Hindlimb muscle (tissue), 1 donor: ENCODE results near the gene KRTAP3-2. TPM values are rescaled to one million over a fixed set of nuclear protein-coding genes. Genes with fewer than 3 reads are reported as not detected.
A peak's percentile ranks its signal among the peaks of the same experiment; 100 is the strongest.

Experiments used
- DNase-seq: peaks from one replicate; pipeline ENCODE4 v3.0.0-alpha.2; 2013
- polyA plus RNA-seq: library from polyadenylated mRNA; unstranded; fragments of 120-200 nt; gene quantifications from one replicate; pipeline ENCODE4 v1.2.1, GENCODE V29; 2013; ENCODE audit not compliant: insufficient read length

Gene KRTAP3-2
- polyA plus RNA-seq, 1 donor, result 0.28 TPM

DNA sequence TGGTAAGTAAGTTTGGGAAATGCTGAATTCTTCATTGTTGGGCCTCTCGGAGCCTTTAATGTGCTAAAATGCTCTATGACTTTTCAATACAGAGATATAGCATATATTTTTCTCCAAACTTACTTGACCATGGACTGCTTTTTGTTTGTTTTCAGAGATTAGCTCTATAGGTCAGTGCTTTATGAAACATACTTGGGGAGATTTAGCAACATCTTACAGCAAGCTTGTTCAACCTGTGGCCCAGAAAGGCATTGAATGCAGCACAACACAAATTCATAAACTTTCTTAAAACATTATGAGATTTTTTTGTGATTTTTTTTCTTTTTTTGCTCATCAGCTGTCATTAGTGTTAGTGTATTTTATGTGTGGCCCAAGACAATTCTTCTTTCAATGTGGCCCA, 10.2 kb upstream of the KRTAP3-2 start:
- DNase-seq, result no peak

DNA sequence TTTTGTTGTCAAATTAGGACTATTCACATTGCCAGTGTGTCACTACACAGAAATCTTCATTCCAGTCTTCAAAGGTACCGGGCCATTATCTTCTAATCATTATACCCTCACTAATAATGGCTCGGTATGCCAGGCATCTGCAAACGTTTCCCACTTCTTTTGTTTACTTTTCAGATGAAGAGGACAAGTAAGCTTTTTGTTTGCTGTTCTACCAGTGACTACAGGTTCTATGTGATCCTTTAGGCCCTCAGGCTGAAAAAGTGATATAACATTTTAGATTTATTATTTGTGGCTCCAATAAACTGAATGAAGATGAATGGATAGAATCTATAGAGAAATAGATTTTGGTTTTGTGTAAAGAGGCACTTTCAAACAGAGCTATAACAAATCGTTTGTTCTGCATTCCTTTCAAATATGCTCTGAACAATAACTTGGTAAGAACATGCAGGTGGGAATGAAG, 9.6 kb upstream of the KRTAP3-2 start:
- no peak for DNase-seq

DNA sequence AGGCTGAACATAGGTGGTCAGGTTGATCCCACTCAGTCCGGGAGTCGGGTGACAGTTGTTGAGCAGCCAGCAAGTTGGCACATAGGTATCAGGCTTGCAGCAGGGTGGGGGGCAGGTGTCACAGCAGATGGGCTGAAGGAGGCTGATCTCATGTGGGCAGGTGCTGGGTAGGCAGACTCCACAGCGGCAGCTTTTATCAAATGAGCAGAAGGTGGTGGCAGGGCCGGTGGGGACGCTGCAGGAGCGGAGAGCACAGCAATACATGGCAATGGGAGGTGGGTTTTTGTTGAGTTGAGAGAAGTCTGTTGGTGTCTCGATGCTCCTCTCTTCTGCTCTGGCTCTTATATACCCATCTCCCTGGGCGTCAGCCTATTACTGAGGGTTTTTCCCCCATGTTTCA, 9.1 kb upstream of the KRTAP3-2 start, which contains the start of gene KRTAP3-1:
Gene KRTAP3-1, minus strand, starts transcription at position 318 of the 400 bp plus-strand sequence. Its CDS starts 54 bp downstream, at position 264.
- DNase-seq, result no peak

DNA sequence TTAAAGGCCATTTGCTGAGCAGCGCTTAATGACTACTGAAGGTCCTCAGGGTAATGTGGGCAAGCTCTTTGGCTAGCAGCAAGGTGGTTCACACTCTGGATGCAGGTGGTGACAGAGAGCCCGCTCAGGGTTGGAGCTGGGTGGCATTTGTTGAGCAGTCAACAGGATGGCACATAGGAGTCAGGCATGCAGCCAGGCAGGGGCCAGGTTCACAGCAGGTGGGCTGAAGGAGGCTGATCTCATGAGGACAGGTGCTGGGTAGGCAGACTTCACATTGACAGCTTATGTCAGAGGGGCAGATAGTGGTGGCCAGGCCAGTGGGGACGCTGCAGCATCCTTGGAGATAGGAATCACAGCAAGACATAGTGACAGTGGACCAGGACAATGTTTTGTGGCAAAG, 4.7 kb upstream of the KRTAP3-2 start:
- no peak for DNase-seq

DNA sequence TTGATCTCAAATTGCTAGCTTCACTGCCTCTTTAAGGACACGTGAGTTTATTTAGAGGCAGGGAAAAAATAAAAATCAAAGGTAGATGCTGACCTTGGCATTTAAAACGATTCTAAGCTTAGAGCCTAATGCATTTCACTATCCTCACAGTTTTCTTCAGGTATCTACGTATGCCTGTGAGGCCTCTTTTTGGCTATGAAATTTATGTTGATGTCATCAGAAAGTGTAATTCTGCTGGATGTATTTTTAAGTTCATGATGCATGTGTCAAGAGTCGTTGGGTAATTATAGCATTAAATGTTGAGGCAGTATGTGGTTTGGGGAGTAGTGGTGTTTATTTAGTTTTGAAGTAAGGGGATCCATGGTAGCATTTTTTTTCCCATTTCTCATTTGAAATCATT, 4.2 kb upstream of the KRTAP3-2 start:
- no peak for DNase-seq

DNA sequence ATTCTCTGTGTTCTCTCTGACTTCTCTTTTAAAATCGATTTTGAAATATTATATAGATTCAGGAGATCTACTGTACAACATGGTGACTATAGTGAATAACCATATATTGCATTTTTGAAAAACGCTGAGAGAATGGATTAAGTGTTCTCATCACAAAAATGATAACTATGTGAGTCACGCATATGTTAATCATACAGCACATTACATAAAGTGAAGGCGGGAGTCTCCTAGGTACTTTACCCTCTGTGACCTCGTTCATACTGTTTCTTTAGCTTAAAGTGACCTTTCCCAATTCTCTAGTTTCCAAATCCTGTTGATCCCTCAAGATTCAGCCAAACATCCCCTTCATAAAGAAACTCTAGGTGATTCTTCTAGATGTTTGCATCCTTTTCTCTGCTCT, 3.1 kb upstream of the KRTAP3-2 start:
- no peak for DNase-seq

DNA sequence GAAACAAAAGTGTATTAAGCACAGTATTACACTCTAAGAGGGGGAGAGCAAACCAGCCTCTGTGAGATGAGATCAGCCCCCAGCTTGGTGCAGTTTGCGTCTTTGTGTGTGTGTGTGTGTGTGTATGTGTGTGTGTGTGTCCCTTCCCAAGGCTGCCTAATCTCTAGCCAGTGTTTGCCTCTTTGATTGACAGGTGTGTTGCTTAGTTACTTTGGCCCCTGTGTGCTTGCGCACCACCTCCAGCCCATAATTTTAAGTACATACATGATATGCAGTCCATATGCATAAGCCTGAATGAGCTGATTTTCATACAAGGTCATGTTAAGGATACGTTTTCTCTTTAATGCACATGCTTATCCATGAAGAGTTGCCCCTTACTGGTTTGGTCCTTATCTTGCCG, 2.1 kb upstream of the KRTAP3-2 start:
- DNase-seq, result no peak

DNA sequence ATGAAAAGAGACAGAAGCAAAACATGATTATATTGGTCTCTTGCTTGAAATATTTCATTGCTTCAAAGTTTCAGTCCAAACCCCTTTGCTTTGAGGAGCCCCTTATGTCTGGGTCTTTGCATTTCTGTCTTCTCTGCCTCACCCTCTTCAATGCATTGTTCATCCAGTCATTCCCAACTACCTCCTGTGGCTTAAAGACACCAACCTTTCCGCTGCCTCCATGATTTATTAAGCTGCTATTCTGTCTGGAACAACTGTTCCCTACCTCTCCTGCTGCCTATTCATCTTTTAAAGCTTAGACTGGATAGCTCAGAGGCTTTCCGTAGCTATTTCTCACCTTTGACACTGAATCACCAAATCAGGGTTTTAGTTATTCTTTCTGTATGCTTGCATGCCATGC, 2.3 kb downstream of the KRTAP3-2 start:
- DNase-seq, result no peak

DNA sequence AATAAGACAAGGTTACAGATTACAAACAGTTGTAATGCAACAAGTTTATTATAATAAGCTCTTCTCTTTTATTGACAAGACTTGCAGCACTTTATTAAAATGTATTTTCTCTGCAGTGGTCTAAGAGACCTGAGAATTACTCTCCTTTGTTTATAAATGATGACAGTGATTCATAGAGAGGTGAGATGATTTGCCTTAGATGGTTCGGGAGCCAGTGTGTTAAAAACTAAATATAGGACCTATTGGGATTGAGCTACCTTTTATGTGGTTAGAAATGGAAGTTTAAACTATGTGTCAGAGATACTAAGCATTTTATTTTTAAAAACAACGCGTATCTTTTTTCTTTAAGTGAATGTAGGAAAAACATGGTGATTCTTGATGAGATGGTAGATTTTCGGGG, 2.9 kb downstream of the KRTAP3-2 start:
- DNase-seq, result no peak

DNA sequence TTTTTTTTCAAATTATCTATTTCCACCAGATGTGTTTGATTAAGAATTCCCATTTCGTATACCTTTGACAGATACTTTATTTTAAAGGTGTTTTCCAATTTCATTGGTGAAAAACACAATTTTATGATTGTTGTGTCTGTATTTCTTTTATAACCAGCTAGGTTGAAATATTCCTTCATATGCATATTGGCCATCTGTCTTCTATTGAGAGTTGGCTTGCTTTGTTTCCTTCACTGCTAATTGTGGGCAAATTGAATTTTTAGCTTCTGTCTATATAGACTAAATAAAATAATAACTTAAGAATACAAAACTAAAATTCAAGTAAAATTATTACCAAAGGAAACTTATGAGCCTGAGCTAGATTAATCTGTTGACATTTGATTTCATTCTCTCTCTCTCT, 4.6 kb downstream of the KRTAP3-2 start:
- DNase-seq, result no peak

DNA sequence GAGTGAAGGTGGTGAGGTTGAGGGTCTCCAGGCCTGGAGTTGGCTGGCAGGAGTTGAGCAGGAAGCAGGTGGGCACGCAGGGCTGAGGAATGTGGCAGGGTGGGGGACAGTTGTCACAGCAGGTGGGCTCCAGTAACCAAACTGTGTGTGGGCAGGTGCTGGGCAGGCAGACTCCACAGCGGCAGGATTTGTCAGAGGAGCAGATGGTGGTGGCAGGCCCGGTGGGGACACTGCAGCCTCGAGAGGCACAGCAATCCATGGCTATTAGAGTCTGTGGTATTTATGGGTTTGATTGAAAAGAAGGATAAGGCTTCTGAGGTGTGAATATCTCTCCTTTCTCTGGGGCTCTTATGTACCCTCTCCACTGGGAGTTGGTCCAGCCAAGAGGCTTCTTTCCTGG, 5.9 kb downstream of the KRTAP3-2 start, which contains the start of gene KRTAP3-3:
Gene KRTAP3-3, minus strand, starts transcription at position 326 of the 400 bp plus-strand sequence. Its CDS starts 67 bp downstream, at position 259.
- DNase-seq, result no peak

DNA sequence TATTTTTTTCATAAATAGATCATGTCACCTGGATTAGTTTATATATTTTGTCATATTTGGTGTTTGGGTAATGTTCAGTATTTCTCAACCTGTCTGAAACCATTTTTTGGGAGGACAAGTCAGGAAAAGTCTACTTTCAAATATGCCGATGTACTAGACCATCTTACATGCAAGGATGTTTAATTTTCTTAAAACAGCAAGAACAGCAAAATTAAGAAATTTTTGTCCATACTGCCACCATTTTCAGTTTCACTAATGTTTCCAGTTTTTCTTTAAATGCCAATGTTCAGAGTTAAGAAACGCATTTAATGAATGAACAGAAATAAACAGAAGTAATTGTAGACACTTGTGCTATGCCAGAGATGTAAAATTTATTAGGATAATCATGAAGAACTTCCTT, 6.6 kb downstream of the KRTAP3-2 start:
- no peak for DNase-seq

DNA sequence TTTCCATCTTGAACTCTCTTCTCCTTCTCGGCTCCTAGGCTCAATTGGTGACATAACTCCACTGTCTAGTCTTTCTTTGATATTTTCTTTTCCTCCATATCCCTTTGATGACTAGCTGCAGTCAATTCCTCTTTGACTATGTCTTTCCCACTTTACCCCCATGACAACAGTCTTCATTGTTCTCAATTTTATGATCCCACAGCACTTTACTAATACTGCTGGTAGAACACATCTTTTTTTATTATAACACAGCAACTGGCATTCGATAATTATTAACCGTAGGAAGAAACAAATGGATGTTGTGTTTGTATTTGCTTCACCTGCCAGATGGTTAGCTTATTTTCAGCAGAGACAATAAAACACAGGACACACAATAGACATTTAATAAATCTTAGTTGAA, 7.0 kb downstream of the KRTAP3-2 start:
- no peak for DNase-seq

DNA sequence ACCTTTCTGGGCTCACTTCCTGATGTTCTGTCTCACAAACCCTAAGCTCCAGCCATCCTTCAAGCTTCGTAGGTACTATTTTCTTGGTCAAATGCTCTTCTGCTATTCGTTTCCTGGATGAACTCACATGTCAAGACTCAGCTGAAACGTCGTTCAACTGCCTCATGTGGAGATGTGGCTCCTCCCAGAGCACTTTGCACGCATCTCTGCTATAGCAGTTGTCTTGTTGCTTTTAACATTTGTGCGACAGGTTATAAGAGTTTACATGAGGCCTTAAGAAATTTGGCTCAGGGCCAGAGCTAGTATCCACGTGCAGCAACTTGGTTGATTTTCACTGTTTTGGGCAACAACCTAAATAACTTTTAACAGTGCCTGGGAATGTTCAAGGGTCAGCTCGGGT, 12.8 kb downstream of the KRTAP3-2 start:
- DNase-seq, result no peak

DNA sequence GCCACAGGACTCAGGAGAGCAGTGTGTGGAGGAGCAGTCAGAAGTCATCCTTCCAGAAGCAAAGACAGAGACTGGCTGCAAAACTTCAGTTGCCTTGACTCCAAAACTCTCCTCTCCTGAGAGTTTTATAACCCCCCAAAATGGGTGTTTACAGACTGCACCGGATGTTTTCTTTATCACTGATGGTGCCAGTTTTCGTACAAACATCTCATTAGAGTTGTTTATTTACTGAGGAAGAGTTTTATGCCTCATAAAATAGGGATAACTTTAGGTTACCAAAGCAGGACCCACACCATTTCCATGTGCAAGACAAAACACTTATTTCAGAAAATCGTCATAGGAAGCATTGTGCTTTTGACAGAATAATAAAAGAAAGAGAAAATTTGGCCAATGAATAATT, 15.5 kb downstream of the KRTAP3-2 start, which contains the start of gene KRT40:
Gene KRT40, minus strand, starts transcription at position 101 of the 400 bp plus-strand sequence. Its CDS starts 53 bp downstream, at position 48.
- no peak for DNase-seq

DNA sequence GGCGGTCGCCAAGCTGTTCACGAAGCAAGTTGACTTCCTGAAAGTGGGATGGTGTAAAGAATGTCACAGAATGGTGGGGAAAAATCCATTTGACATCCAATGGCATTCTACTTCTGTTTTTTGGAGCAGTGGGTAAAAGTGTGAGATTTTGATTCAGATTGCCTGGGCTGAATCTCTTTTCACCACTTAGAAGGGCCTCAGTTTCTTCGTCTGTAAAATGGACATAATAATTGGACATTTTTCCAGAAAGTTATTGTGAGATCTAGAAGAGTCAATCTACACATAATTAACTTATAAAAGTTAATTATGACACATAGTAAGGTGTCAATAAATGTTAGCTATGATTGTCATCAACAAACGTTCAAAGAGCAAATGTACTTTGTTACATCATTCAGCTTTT, 18.6 kb downstream of the KRTAP3-2 start:
- DNase-seq, result no peak

DNA sequence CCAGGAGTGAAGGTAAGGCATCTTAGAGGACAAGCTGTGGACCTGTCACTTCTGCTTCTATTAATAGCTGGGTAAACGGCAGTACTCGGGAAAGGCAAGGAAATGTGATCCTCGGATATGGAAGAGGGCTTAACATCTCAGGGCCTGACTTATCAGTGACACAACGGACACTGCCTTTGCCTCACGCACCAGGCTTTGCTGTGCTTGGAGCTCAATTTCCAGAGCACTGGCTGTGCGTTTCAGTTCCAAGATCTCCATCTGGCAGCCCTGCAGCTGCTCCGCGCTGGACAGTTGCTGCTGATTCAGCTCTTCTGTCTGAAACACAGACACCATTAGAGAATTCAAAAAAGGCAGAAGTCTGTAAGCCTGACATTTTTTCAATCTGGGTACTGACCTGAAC, 19.1 kb downstream of the KRTAP3-2 start:
- DNase-seq, result peak; percentile 23

DNA sequence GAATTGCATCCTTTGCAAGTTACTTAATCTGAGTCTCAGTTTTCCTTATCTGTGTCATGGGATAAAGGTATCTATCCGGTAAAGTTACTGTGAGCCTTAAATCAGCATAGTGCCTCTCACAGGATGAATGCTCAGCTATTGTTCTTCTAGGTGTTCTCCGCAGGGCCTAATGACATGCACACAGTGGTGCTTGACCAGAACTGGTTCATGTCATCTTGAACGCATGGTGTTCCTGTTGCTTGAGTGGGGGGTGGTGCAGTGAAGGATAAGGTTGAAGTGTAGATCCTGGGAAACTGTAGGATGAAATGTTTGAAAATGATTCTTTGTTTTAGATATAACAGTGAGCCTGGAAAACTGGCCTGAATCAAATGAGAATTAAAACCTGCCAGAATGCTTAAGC, 19.6 kb downstream of the KRTAP3-2 start:
- DNase-seq, result no peak

DNA sequence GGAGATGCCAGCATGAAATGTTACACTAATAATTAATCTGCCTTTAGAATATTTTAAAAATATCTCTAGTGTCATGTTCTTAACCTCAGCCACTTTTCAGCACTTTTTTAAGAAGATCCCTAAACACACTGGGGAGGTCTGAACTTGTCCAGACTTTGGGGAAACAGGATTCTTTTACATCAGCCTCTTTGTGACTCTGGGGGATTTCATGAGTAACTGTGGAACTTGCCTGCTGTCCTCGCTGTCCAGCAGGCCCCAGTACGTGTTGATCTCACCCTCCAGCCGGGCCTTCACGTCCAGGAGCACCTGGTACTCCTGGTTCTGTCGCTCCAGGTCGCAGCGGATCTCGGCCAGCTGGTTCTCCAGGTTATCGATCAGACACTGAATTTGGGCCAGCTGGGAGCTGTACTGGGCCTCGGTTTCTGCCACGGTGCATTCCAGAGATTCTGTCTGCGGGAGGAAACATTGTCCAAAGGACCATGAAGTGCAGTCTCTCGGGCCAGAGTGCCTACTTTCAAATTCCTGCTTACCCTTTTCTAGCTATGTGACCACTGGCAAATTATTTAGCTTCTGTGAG, 21.0 kb downstream of the KRTAP3-2 start:
- DNase-seq, result no peak

DNA sequence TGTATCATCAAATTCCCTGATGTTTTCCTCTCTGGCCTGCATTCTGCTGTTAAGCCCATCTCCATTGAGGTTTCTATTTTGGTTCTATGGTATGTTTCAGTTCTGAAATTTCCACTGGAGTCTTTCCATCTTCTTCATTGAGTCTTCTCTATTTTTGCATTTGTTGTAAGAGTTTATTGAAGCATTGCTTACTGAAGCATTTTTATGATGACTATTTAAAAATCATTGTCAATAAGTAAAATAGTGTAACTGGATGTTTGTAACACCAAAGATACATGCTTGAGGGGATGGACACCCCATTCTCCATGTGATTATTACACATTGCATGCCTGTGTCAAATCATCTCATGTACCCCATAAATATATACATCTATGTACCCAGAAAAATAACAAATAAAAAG, 24.2 kb downstream of the KRTAP3-2 start:
- DNase-seq, result no peak

DNA sequence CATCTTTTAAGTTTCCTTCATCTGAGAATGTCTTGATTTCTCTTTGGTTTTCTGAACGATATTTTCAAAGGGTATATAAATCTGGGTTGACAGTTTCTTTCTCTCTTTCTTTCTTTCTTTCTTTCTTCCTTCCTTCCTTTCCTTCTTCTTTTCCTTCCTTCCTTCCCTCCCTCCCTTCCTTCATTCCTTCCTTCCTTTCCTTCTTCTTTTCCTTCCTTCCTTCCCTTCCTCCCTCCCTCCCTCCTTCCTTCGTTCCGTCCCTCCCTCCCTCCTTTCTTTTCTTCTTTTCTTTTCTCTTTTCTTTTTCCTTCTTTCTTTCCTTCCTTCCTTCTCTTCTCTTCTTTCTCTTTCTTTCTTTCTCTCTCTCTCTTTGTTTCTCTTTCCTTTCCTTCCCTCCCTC, 25.3 kb downstream of the KRTAP3-2 start:
- no peak for DNase-seq

DNA sequence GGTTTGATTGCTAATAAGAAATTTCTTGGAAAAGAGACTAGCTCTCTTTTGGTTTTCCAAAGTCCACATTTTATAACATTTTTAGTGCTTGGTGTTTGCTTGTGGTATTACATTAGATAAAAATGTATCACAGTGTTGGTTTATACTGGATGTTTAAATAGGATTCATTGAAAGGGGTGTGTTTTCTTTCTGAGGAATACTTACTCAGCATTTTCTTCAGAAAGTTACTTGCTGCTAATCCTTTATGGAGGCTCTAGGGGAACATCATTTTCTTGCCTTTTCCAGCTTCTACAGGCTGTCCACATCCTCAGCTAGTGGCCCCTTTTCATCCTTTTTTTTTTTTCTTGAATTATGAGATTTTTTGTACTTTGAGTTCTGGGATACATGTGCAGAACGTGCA, 32.1 kb downstream of the KRTAP3-2 start:
- no peak for DNase-seq

DNA sequence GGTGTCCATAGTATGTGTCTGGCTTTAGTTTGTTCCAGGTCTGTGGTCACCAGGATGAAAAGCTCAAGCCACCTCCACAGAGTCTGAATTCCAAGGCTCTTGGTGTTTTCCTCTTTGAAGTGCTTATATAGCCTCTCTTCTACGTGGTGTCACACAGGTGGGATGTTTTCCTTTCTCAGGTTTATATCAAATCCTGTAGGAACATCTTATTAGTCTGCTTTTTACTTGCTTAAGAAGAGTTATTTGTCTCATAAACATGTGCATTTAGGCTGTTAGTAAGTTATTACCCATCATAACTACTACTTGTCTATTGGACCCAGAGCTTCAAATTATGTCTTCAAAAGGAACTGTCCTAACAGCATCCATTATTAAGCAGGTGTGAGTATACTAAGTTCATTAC, 32.9 kb downstream of the KRTAP3-2 start, which contains the start of gene KRT39:
Gene KRT39, minus strand, starts transcription at position 101 of the 400 bp plus-strand sequence. Its CDS starts 92 bp downstream, at position 9.
- no peak for DNase-seq

DNA sequence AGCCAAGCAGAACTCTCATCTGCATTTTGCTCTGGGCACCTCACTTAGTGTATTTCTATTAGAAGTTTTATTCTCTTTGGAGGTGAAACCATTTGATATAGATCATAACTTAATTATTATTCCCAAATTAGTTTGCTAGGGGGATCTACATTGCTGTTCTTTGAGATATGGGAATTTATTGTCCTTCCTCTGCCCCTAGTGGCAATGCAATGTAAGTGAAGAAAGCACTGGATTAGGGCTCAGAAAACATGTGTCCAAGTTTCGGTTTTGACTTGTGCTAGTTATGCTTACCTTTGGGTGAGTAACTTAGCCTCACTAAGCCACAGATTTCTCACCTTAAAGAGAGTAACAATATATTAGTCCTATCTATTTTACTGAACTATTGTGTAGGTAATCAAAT, 35.9 kb downstream of the KRTAP3-2 start:
- DNase-seq, result no peak

DNA sequence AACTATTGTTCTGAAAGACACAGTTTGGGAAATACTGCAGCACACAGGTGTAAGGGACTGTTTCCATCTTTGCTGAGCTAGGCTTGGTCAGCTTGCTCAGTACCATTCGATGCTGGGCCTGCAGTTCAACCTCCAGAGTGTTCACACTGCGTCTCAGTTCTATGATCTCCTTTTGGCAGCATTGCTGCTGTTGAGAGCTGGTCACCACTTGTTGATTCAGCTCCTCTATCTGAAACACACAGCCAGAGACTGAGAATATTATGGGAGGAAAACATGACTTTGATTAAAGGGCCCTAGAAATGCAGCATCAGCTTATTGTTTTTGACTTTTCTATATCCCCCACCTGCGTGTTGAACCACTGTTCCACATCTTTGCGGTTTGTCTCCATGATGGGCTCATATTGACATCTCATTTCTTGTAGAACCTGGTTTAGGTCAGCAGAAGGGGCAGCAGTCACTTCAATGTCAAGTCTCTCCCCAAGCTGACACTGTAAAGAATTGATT, 37.6 kb downstream of the KRTAP3-2 start:
- DNase-seq, result no peak
